ENCODE measurements around the gene CDT1. TPM values are rescaled to one million over a fixed set of nuclear protein-coding genes. Genes with fewer than 3 reads are reported as not detected.

CDT1 gene
- total and polyA plus RNA-seq, 2 experiments from 2014 or later = 32.6 to 187 TPM

GRCh38 chr16:88807142-88807625 is 3.6 kb downstream of the CDT1 start:
- Mint-ChIP-seq H3K27me3 (ENCODE audit: insufficient read depth, low read depth, poor library complexity) (peaks cover 53% of the 10 kb centered on the region), H3K36me3 (ENCODE audit: low read depth) (peaks cover 62% of the 10 kb centered on the region), H3K4me1 (peaks cover 3% of the 10 kb centered on the region; the same call in 1 of the 3 replicates), H3K9me3 (peaks cover 4% of the 10 kb centered on the region; the same call in 1 of the 3 replicates), H3K27ac (no peak overlapping the region), H3K4me3 (no peak overlapping the region)
- Histone ChIP-seq H3K79me2 (replicated peaks; ENCODE audit: insufficient read depth) (peaks cover 24% of the 10 kb centered on the region), H3K4me3 (no peak overlapping the region), H3K9me2 (ENCODE audit: insufficient read depth) (no peaks in the 10 kb centered on the region), H3K36me3 (ENCODE audit: insufficient read depth) (peaks cover 19% of the 10 kb centered on the region), H2AFZ (no peak overlapping the region), H4K20me1 (replicated peaks; ENCODE audit: insufficient read depth) (no peaks in the 10 kb centered on the region; the same call in none of the 2 replicates), H3K4me2 (no peak overlapping the region), H3K4me1 (ENCODE audit: insufficient read depth) (no peaks in the 10 kb centered on the region; the same call in 1 of the 2 replicates), H3F3A (replicated peaks; ENCODE audit: low read depth) (peaks cover 60% of the 10 kb centered on the region), H3K27me3 (ENCODE audit: insufficient read depth) (no peaks in the 10 kb centered on the region), H3K27ac (ENCODE audit: low read depth) (no peak overlapping the region)
- TF ChIP-seq ZNF331 (CRISPR knock-in tag; IDR thresholded peaks at IDR 0.05; ENCODE audit: low read depth) = no peak
- TF ChIP-seq EZH2phosphoT487 (IDR thresholded peaks at IDR 0.05; ENCODE audit: unreplicated experiment) = no peak
- TF ChIP-seq JUNB (IDR thresholded peaks at IDR 0.05; ENCODE audit: unreplicated experiment) = no peak
- no peak for TF ChIP-seq EZH2 (IDR thresholded peaks at IDR 0.05; ENCODE audit: low read depth, unreplicated experiment)
- no peak for TF ChIP-seq STAT1 (IDR thresholded peaks at IDR 0.05; ENCODE audit: unreplicated experiment)
- TF ChIP-seq ZNF114 (CRISPR knock-in tag; IDR thresholded peaks at IDR 0.05) = no peak
- no peak for TF ChIP-seq NANOG (IDR thresholded peaks at IDR 0.05; ENCODE audit: borderline replicate concordance)
- TF ChIP-seq ZNF462 (CRISPR knock-in tag; IDR thresholded peaks at IDR 0.05) = no peak
- TF ChIP-seq, protein P1, sequence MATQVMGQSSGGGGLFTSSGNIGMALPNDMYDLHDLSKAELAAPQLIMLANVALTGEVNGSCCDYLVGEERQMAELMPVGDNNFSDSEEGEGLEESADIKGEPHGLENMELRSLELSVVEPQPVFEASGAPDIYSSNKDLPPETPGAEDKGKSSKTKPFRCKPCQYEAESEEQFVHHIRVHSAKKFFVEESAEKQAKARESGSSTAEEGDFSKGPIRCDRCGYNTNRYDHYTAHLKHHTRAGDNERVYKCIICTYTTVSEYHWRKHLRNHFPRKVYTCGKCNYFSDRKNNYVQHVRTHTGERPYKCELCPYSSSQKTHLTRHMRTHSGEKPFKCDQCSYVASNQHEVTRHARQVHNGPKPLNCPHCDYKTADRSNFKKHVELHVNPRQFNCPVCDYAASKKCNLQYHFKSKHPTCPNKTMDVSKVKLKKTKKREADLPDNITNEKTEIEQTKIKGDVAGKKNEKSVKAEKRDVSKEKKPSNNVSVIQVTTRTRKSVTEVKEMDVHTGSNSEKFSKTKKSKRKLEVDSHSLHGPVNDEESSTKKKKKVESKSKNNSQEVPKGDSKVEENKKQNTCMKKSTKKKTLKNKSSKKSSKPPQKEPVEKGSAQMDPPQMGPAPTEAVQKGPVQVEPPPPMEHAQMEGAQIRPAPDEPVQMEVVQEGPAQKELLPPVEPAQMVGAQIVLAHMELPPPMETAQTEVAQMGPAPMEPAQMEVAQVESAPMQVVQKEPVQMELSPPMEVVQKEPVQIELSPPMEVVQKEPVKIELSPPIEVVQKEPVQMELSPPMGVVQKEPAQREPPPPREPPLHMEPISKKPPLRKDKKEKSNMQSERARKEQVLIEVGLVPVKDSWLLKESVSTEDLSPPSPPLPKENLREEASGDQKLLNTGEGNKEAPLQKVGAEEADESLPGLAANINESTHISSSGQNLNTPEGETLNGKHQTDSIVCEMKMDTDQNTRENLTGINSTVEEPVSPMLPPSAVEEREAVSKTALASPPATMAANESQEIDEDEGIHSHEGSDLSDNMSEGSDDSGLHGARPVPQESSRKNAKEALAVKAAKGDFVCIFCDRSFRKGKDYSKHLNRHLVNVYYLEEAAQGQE (IDR thresholded peaks at IDR 0.05; ENCODE audit: unreplicated experiment) = no peak
- DNase-seq (ENCODE audit: low spot score) (no peak), ATAC-seq (no peak)
